Tibial nerve (tissue), 4 donors: Measurements from ENCODE around the gene RNF220.

Experiments used
- CTCF ChIP-seq, 5 experiments: fragments of 200-600 bp in 3 of 5; fragments of 450-650 bp in 2 of 5; sonication (generic) in 3 of 5; IDR thresholded peaks; one replicate each; pipeline ENCODE4 v1.5.1; 2016 to 2019; ENCODE audit warnings: antibody characterized with exemption in 5 of 5, mild to moderate bottlenecking in 3 of 5, moderate library complexity in 2 of 5
- EP300 ChIP-seq, 2 donors: sonication (generic); formaldehyde crosslinking; IDR thresholded peaks; one replicate each; pipeline ENCODE4 v1.6.1; 2017; ENCODE audit warnings: antibody characterized with exemption in 2 of 2, mild to moderate bottlenecking in 1 of 2
- POLR2A ChIP-seq, 2 donors: fragments of 450-650 bp; IDR thresholded peaks; one replicate each; pipeline ENCODE4 v1.6.1; 2017; ENCODE audit warnings: antibody characterized with exemption in 2 of 2, mild to moderate bottlenecking in 2 of 2, moderate library complexity in 2 of 2

- TF ChIP-seq POLR2A (IDR thresholded peaks at IDR 0.05): no peak
- peak; percentile 48 to 72 (median 58) for TF ChIP-seq CTCF (IDR thresholded peaks at IDR 0.05)
- no peak for TF ChIP-seq EP300 (IDR thresholded peaks at IDR 0.05)
Observed at GRCh38 chr1:44377925-44378784, 26.9 kb upstream of the RNF220 start.
